Measurements from ENCODE around the gene CARD9. TPM values are rescaled to one million over a fixed set of nuclear protein-coding genes. Genes with fewer than 3 reads are reported as not detected.

CARD9 gene
- total and polyA plus RNA-seq, 8 donors, result 0.92 to 8.2 (median 1.3) TPM; not detected in 1

- DNase-seq, result no peak
- 78 to 90% (median 85%) methylated on average over 4 to 11 of the region's 11 CpGs for WGBS, 5 donors
- no peak overlapping the region for H3K4me3 ChIP-seq
- H3K4me1 ChIP-seq, result peaks cover 19 to 26% (median 20%) of the 10 kb centered on the region in 4 donors
- H3K36me3 ChIP-seq, result peaks cover 0 to 34% (median 18%) of the 10 kb centered on the region in 4 donors
- H3K27me3 ChIP-seq, result peaks cover 0 to 10% (median 0%) of the 10 kb centered on the region in 3 donors
- H3K27ac ChIP-seq, result no peak overlapping the region
- TF ChIP-seq CTCF (IDR thresholded peaks at IDR 0.05) (no peak), POLR2A (IDR thresholded peaks at IDR 0.05) (no peak), POLR2AphosphoS5 (IDR thresholded peaks at IDR 0.05) (no peak), EP300 (IDR thresholded peaks at IDR 0.05) (no peak)
- no peaks in the 10 kb centered on the region for H3K9me3 ChIP-seq
- intact Hi-C loops (cut with DNase I; ENCODE audit: low total_unique reads), result loop anchor here (10.0 kb wide), 1 partner anchor 72 kb away; the partner anchor contains the start of gene SNAPC4
These were observed 40.9 kb downstream of the CARD9 start for GRCh38 chr9:136332482-136332983.

- intact Hi-C loops (cut with DNase I; ENCODE audit: low total_unique reads), result loop anchor here (10.0 kb wide), 1 partner anchor 73 kb away; the partner anchor contains the start of gene SNAPC4
- H3K9me3 ChIP-seq, result no peaks in the 10 kb centered on the region
- no peak overlapping the region for H3K4me3 ChIP-seq
- WGBS, 5 donors, result 78 to 89% (median 86%) methylated on average over 32 to 46 of the region's 46 CpGs
- peaks cover 0 to 26% (median 10%) of the 10 kb centered on the region in 4 donors for H3K36me3 ChIP-seq
- DNase-seq, result no peak
- peaks cover 0 to 10% (median 0%) of the 10 kb centered on the region in 3 donors for H3K27me3 ChIP-seq
- peaks cover 23 to 31% (median 24%) of the 10 kb centered on the region in 4 donors for H3K4me1 ChIP-seq
- no peak overlapping the region for H3K27ac ChIP-seq
- TF ChIP-seq EP300 (IDR thresholded peaks at IDR 0.05) (no peak), CTCF (IDR thresholded peaks at IDR 0.05) (no peak), POLR2A (IDR thresholded peaks at IDR 0.05) (no peak), POLR2AphosphoS5 (IDR thresholded peaks at IDR 0.05) (no peak)
These were observed 41.6 kb downstream of the CARD9 start for GRCh38 chr9:136331556-136332481.

- H3K9me3 ChIP-seq, result no peaks in the 10 kb centered on the region
- peaks cover 28 to 38% (median 31%) of the 10 kb centered on the region in 4 donors for H3K4me1 ChIP-seq
- peaks cover 0 to 13% (median 0%) of the 10 kb centered on the region in 3 donors for H3K27me3 ChIP-seq
- peaks cover 0 to 19% (median 2%) of the 10 kb centered on the region in 4 donors for H3K36me3 ChIP-seq
- WGBS, 5 donors, result 83 to 94% (median 86%) methylated on average over 3 to 15 of the region's 15 CpGs
- no peak for DNase-seq
- H3K4me3 ChIP-seq, result no peak overlapping the region
- TF ChIP-seq POLR2AphosphoS5 (IDR thresholded peaks at IDR 0.05) (no peak), POLR2A (IDR thresholded peaks at IDR 0.05) (no peak), CTCF (IDR thresholded peaks at IDR 0.05) (no peak), EP300 (IDR thresholded peaks at IDR 0.05) (no peak)
- intact Hi-C loops (cut with DNase I; ENCODE audit: low total_unique reads), result loop anchor here (10.0 kb wide), 1 partner anchor 74 kb away; the partner anchor contains the start of gene SNAPC4
- H3K27ac ChIP-seq, result no peak overlapping the region
These were observed 42.4 kb downstream of the CARD9 start for GRCh38 chr9:136331030-136331429.

- intact Hi-C loops (cut with DNase I; ENCODE audit: low total_unique reads), result loop anchor here (10.0 kb wide), 1 partner anchor 74 kb away; the partner anchor contains the start of gene SNAPC4
- Histone ChIP-seq H3K4me1 (peaks cover 28 to 44% (median 36%) of the 10 kb centered on the region in 4 donors), H3K4me3 (no peak overlapping the region), H3K27me3 (peaks cover 0 to 16% (median 0%) of the 10 kb centered on the region in 3 donors), H3K36me3 (peaks cover 0 to 13% (median 0%) of the 10 kb centered on the region in 4 donors), H3K9me3 (no peaks in the 10 kb centered on the region), H3K27ac (no peak overlapping the region)
- DNase-seq, result no peak
- 79 to 90% (median 88%) methylated on average over 12 to 14 of the region's 14 CpGs for WGBS, 5 donors
- TF ChIP-seq CTCF (IDR thresholded peaks at IDR 0.05) (no peak), EP300 (IDR thresholded peaks at IDR 0.05) (no peak), POLR2A (IDR thresholded peaks at IDR 0.05) (no peak), POLR2AphosphoS5 (IDR thresholded peaks at IDR 0.05) (no peak)
These were observed 43.0 kb downstream of the CARD9 start for GRCh38 chr9:136330406-136330990.

Data from stomach (tissue), 9 donors.